Astrocyte of the spinal cord (primary cell): ENCODE results near the gene OR52H1.

Source experiments
- DNase-seq: peaks from one replicate; pipeline ENCODE4 v3.0.0; 2011; ENCODE audit warnings: low read depth, low spot score
- H3K4me3 ChIP-seq: 2 replicates; pipeline ENCODE4 v1.5.1; 2011; ENCODE audit warnings: low read depth, mild to moderate bottlenecking, low read length, moderate library complexity
- in situ Hi-C: cut with HindIII; loops from 2 replicates; pipeline ENCODE4 v1.10.0; 2017; ENCODE audit warnings: low sequenced_read_pairs
- TF ChIP-seq, protein P1 (sequence below): IDR thresholded peaks from 2 replicates; pipeline ENCODE4 v1.5.1; 2012; ENCODE audit warnings: low read depth, mild to moderate bottlenecking, low read length, inconsistent platforms

Gene OR52H1

DNA sequence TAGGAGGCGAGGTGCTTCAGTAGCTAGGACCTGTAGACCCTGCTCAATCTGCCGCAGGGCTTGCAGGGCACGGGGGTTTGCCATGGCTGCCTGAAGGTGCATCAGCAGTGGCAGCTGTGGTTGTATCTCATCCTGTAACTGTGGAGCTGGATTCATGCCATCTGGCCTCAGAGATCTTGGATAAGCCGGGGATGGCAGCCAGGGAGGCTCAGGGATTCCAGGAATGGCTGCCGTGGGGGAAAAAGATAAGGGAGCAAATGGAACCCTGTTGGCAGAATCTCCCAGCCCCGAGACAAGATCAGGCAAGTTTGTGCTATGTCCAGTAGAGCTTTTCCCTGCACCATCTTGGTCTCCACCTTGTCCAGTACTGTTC, 40.4 kb downstream of the OR52H1 start:
- DNase-seq = no peak
- in situ Hi-C loops = no loop called here
- TF ChIP-seq, protein P1, sequence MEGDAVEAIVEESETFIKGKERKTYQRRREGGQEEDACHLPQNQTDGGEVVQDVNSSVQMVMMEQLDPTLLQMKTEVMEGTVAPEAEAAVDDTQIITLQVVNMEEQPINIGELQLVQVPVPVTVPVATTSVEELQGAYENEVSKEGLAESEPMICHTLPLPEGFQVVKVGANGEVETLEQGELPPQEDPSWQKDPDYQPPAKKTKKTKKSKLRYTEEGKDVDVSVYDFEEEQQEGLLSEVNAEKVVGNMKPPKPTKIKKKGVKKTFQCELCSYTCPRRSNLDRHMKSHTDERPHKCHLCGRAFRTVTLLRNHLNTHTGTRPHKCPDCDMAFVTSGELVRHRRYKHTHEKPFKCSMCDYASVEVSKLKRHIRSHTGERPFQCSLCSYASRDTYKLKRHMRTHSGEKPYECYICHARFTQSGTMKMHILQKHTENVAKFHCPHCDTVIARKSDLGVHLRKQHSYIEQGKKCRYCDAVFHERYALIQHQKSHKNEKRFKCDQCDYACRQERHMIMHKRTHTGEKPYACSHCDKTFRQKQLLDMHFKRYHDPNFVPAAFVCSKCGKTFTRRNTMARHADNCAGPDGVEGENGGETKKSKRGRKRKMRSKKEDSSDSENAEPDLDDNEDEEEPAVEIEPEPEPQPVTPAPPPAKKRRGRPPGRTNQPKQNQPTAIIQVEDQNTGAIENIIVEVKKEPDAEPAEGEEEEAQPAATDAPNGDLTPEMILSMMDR = no peak
- no peak overlapping the region for H3K4me3 ChIP-seq

DNA sequence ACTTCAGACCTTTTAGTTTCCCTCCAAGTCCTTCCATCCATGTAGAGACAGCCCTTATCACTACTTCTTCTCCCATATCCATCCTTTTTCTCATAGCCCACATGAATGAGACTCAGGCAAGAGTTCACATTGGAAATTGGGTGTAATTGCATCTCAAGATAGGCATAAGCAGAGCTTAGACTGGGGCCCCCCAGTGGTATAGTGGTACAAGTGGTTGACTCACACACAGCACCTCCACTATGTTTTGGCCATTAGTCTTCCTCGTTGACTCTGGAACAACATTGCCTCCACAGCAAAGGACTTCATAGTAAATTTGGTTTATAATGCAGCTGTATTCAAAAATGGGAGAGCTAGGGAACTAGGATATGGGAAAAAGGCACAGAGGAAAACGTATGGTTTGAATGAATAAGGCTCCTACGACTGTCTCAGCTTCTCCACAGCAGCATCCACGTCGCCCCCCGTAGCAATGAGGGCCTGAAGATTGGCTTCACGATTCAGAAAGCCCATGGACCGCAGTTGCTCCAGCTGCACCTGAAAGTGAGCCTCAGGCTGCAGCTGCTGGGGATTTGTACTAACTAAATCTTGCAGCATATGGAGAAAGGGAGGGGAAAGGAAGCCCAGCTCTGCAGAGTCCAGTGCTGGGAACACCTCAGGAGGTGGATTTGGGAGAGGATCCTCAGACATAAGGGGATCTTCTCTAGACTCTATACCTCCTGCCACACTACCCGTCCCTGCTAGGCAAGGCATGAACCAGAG, 41.0 kb downstream of the OR52H1 start:
- H3K4me3 ChIP-seq = no peak overlapping the region

GRCh38 chr11:5505363-5506048, 42.8 kb downstream of the OR52H1 start:
- no peak for DNase-seq
- TF ChIP-seq, protein P1 = no peak
- H3K4me3 ChIP-seq = no peak overlapping the region
- in situ Hi-C loops = no loop called here

More for the DNA sequence above, 41.0 kb downstream of the OR52H1 start:
- TF ChIP-seq, protein P1 = no peak
- in situ Hi-C loops = no loop called here
- DNase-seq = no peak

DNA sequence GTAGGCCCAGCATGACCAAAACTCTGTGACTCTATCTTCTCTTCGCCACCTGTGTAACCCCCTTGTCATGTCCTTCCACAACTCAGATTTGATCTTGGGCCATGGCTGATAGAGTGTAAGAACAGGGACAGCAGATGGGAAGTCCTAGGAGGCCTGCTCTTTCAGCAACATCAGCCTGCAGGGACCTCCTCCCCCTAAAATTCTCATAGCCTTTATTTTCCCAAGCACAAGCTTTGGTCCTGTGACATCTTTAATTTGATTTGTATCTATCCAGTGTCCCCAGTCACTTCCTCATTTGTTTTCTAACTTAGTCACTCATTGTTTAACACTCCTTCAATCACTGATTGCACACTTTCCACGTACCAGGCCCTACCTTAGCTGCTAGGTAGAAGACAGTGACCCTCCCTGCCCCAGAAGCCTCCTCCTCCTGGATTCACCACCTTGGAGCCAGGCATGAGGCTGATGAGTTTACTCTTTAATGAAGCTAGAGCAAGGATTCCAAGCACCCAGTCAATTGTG, 43.9 kb downstream of the OR52H1 start:
- in situ Hi-C loops = no loop called here
- DNase-seq = no peak
- no peak overlapping the region for H3K4me3 ChIP-seq
- TF ChIP-seq, protein P1 = no peak

DNA sequence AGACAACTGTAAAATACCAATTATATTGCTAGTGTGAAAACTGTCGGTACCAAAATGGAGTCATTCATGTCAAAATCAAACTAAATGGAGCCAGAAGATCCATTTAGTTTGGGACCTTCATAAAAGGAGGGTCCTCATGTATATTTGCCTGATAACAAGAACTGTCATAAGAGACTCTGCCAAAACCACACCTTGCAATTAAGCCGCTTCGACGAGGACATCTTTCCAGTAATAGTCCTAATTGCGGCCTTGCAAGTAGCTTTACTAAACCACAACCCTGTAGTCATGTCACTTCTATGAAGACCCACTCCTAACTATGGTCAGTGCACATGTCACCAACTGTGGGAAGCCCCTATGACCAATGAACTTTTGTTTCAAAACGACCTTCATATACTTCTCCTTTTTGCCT, 47.9 kb downstream of the OR52H1 start:
- in situ Hi-C loops = no loop called here
- TF ChIP-seq, protein P1 = no peak
- H3K4me3 ChIP-seq = no peak overlapping the region
- no peak for DNase-seq

DNA sequence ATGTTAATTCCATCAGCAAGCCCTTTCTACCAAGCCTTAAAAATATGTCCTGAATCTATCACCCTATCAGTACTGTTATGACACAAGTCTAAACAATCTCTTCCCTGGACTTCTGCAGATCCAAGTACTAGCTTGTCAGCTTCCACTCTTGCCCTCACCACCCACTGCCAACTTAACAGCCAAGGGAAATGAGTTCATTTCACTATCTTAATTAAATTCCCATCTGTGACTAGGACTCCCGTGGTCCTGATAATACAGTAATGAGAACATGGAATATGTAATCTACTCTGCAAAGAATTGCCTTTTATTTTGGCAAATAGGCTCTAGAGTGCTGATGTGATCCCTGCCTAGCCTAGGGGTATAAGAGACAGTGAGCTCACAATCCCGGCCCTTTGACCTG, 48.7 kb downstream of the OR52H1 start:
- TF ChIP-seq, protein P1 = no peak
- no peak overlapping the region for H3K4me3 ChIP-seq
- in situ Hi-C loops = no loop called here
- DNase-seq = no peak
